CD4-positive, alpha-beta T cell treated with Interleukin-21 for 1 hour (primary cell): ENCODE results near the gene TCEANC2.
A peak's percentile ranks its signal among the peaks of the same experiment; 100 is the strongest.
"Not testable (repeated sequence)": the region's sequence is repeated elsewhere in the genome, so short reads cannot be mapped to it uniquely, and the experiment has no call there.

Source experiments
- DNase-seq: peaks from one replicate; pipeline ENCODE4 v3.0.0-alpha.2; 2020

The TCEANC2 gene

DNA sequence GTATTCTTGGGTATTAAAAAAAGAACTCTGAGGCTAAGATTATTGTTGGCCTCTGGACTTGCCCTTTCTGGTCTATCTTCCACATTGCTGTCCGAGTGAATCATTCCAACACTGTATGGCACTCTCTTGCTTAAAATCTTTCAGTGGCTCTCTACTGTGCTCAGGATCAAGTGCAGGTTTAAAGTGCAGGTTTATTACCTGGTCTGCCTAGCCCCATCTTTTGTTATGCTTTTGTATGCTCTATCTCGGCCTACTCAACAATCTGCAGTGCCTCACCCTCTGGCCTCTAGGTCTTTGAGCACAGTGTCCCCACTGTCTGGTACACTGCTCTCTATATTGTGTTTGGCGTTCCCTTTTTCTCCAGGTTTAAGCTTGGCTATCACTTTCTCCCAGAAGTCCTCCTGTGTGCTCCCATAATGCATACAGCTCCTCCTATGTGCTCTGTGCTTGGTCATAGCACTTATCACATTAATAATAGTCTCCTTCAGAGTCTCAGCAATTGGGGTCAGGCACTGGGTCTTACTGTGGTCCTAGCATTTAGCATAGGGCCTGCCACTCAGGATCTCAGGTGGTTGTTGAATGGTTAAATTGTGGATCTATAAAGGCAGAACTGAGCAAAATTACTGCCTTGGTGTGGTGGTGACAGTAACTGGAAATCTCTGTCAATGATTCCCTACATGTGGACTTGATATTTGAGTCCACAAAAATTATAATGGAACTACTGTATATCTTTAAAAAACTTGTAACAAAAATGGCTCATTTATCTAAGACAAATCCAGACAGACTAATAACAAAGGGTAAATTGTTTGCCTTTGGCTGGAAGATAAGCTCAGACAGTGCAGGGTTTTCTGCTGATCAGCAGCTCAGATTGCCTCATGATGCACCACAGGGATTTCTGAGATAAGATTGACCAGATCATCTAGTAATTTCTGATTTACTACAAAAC, 24.8 kb upstream of the TCEANC2 start:
- no peak for DNase-seq

DNA sequence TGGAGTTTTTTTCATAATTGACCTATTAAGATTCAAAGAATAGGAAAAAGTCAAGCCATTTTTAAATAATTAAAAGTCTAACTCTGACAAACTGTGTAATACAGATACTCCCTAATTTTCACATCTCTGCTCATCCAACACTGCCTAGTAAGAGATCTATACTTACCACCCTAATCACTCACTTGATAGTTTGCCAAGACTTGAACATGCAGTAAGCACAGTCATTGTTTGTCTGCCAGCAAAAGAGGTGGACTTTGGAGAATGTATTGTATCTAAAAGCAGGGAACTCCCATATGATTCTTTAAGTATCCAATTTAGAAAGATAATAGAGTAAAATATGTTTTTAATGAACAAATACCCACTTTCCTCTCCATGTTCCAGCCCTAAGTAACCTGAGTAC, 15.9 kb upstream of the TCEANC2 start:
- no peak for DNase-seq

DNA sequence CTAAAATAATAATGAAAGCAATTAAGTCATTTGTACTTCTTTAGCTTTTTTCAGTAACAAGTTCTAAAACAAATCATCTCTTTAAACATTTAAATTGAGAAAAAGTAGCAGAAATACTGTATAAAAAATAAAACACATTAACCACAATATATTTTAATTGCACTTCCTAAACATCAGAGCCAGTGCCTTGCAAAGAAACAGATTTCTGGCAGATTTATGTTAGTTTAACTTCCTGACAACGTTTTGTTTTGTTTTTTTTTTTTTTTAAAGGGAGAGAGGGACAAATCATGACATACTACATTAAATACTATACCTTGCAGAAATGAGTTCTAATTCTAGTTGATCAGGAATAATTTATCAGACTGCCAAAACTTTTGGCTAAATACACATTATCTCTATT, 11.6 kb upstream of the TCEANC2 start:
- DNase-seq: no peak

DNA sequence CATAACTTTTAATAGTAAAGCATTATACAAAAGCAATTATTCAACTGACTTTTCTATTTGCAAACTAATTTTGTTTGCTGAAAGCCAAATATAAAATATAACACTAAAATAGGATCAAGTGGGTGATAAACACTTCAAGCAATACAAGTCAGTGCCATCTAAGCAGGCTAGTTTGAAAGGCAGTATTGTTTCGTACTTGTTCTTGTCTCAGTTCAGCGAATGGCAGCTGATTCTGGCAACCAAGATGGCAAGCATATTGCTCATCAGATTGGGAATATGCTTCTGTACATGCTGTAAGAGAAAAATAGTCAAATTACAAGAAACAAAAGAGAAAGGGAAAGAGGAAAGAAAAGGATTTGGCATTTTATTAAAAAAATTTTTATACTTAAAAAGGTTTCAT, 7.9 kb upstream of the TCEANC2 start:
- no peak for DNase-seq

DNA sequence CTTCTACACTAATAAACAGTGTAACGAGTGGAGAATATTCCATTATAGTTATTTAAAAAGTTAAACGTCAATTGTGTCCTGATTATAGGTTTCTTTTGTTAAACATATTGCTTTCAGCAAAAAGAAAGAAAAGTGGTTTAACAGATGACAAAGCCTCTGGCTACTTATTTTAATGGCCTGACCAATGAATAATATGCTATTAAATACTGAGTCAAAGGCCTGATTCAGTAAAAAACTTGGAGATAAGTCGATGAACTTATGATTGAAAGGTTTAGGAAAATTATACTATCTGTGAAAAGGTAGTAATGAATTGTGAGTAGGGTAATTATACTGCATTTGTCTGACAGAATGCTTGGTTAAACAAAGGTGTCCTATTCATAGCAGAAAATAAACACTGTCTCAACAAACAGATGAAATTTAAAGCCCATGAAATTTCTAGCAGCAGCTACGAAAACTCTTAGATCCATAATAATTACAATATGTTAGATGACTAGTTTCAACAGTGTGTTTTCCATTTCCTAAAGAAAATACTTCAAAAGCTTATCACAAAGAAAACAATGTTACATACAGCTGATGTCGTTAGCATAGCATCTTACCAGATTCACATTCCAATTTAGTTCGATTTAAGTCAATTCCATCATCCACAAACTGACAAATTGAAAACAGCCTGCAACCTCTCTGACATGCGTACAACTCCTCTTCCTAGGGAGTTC, 6.6 kb upstream of the TCEANC2 start:
- DNase-seq: no peak

DNA sequence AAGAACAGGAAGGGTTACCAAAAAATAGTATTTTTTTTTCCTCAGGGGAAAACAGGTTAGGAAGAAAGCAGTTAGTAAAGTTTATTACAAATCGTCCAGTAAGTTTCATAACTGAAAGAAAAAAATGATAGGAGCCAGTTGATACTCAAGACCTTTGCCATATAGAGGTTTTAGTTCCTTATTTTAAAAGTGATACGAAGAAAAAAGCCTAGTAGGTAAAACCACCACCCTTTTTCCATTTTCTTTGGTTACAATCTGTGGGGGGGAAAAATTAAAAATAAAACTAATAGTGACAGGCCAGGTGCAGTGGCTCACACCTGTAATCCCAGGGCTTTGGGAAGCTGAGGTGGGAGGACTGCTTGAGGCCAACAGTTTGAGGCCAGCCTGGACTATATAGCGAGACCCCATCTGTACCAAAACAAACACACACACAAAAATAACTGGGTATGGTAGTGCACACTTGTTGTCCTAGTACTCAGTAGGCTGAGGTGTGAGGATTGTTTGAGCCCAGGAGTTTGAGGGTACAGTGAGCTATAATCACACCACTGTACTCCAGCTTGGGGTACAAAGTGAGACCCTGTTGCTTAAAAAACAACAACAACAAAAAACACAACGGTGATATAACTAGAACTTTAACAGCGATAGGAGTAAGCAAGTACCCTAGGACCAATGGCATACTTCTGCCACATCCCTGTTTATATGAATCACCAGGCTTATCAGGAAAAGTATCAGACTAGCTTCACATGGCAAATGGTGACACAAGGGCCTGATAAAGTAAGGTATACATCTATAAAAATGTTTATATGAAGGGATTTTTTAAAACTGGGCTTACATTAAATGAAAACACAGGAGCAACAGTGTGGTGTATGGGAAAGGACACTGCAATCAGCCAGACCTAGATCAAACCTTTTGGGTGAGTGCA, 5.8 kb upstream of the TCEANC2 start:
- no peak for DNase-seq

DNA sequence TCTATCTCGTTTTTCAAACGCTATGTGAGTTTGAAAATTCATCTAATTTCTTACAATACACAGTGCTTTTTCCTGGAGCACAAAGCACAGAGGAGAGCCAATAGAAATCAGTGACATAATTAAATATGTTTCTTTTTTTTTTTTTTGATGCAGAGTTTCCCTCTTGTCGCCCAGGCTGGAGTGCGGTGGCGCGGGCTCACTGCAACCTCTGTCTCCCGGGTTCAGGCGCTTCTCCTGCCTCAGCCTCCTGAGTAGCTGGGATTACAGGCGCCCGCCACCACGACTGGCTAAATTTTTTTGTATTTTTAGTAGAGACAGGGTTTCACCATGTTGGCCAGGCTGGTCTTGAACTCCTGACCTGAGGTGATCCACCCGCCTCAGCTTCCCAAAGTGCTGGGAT, 3.0 kb upstream of the TCEANC2 start:
- not testable (repeated sequence) for DNase-seq

DNA sequence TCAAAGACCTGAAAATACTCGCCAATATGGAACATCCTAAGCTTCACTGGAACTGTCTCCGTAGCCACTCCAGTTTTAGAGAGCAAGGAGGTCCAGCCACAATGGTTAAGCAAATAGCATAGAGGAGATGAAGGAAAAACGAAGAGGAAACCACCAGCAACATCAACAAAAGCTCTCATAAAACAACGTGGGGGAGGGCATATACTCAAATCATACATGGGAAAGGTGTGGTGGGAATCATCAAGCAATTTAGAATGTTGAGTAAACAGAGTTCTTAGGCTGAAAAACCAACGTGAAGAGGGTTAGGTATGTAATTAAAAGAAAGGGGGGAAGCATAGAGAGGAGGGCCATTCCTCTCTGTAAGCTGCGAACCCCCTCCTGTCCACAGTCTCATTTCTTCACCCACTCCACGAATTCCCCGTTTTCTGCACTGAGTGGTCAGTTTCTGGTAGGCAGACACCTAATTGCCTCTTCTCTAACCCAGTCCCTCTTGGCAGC, 1.4 kb upstream of the TCEANC2 start:
- DNase-seq: peak; percentile 9

DNA sequence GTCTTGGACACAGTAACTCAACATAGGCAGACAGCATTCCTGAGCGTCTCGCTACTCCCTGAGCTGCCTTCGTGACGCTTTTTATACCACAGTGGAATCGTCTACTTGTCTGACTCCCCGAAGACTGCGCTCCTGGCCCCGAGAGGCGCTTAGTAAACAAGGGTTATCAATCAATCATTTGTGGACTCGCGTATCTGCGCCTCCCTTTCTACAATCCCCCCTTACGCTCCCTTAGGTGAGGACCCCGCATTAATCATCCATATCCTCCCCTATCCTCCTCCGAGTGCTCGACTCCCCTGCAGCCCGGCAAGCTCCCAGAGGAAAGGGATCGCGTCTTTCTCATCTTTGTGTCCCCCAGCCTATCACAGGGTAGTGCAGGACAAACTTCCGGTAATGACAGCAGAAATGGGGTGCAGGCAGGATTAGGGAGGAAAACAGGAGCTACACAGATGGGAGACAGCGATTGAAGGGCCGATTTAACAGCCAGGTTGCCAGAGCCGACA, 926 bp upstream of the TCEANC2 start:
- peak; percentile 51 for DNase-seq

DNA sequence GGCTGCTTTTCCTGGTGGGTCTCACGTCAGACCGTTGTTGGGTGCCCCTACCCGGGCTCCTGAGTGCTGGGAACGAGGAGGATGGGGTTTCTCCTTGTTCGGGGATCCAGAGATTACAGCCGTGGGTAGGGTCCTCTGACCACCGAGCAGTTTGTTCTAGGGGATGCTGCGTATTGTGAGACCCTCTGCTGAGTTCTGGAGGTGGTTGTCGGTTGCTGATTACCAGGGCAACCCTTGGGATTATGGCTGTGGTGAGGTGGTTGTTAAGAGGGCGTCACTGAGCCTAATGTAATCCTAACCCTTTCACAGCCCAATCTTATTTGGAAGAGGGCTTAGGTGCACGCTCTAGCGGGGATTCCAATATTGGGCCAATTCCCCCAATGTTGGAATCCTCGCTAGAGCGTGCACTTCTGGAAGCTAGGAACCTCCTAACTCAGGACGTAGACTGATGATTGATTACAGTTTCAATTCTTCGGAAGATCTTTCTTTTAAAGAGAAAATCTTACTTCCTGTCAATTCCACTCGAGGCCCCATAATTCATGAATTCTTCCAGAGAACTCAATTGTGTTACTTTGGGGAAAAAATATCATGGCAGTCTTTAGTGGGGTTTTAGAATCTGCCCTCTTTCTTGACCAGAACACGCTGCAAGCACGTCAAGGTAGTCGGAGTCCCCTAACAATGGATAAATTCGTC, 483 bp downstream of the TCEANC2 start:
- peak; percentile 27 for DNase-seq

DNA sequence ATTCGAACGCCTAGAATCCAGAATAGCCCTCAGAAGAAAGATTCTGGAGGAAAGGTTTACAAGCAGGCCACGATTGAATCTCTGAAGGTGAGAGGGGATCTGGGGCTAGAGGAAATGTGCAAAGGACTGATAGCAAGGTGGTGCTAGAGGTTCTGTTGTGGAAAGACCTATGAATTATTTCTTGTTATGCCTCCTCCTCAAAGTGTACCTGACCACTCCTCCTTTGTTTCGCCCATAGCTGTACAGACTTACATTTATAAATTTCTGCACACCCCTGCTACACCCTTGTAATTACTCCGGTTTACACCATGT, 986 bp downstream of the TCEANC2 start:
- peak; percentile 10 for DNase-seq

DNA sequence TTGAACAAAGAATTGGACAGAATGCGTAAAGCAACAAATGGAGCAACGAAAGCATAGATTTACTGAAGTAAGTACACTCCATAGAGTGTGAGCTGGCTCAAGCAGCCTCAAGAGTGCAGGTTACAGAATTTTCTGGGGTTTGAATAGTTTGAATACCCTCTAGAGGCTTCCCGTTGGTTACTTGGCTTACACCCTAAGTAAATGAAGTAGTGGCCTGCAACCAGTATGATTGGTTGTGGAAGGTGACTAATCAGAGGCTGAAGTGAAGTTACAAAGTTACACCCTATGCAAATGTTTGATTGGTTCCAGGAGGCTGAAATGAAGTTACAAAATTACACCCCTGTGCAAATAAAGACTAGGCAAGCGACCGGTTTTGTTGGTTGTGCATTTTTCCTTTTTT, 10.9 kb downstream of the TCEANC2 start:
- no peak for DNase-seq

DNA sequence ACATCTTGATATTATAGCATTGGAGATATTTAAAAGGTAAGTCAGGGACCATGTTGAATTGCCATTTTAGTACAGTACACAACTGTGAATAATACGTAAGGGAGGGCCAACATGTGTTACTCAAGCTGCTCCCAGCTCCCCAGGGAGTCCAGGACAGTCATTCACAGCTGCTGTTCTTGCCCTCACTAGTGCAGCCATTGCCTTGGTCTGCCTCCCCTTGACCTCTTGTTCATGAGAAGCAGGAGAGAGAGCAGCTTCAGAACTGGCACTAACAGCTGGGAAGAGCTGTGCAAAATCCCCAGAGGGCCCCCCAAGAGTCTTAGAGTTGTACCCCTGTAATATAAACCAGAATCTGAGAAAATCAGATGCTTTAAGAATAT, 16.4 kb downstream of the TCEANC2 start:
- no peak for DNase-seq

DNA sequence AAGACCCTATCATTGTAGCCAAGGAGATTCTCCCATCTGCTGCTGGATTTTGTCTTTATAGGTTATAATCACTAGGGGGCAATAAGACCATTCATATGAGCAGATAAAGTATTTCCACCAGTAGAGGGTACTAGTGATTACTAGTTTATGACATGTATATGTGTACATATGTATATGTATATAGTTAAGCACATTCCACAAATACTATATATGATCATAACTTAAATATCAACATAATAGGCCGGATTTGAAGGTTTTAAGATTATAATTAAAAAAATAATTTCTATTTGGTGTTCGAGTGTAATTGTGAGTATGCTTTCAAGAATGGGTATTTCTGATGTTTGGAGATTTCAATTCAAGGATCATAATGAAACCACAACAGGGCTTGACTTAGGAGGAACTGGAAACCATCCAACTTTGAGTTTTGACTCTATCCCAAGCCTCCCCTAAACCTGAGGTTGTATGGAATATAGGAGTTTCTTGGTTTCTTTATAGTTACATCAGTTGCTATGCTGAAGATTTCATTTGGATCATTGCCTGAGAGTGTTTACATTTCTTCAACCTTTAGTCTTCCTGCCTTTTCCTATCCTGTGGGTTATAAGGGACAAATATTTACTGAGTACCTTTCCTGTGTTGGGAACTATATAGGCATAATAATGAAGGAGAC, 16.9 kb downstream of the TCEANC2 start:
- DNase-seq: peak; percentile 69

DNA sequence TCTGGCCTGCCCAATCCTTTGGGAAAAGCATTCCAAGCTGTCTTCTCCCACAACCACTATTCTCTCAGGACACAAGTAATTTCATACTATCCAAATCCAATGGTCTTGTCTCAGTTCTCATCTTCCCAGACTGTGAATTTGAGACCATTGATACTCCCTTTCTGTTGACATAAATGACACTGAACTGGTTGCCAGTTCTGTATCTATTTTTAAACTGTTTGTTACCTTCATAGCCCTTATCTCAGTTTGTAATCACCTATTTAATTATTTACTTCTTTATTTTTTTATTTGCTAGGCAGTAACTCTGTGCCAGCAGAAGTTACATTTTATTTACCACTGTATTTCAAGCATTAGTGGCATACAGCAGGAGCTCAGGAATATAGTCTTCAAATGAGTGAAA, 24.0 kb downstream of the TCEANC2 start:
- no peak for DNase-seq

DNA sequence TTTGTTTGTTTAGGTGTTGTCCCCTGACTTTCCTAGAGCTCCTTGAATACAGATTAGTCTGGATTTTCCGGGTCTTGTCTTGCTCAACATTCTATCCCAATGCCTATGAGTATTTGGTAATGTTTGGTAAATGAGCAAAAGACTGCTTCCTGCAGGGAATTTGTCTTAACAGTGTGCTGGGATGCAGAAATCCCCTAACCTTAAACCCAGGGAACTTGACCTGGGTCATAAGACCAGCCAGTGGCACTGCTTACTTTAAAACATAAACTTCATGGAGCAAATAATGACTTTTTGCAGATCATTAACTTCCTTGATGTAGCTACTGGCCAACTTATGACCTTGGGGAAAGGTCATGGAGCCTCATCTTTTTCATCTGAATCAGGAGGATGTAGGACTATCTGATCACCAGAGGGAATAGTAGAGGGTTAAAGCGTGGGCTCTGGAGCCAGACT, 27.2 kb downstream of the TCEANC2 start:
- no peak for DNase-seq

DNA sequence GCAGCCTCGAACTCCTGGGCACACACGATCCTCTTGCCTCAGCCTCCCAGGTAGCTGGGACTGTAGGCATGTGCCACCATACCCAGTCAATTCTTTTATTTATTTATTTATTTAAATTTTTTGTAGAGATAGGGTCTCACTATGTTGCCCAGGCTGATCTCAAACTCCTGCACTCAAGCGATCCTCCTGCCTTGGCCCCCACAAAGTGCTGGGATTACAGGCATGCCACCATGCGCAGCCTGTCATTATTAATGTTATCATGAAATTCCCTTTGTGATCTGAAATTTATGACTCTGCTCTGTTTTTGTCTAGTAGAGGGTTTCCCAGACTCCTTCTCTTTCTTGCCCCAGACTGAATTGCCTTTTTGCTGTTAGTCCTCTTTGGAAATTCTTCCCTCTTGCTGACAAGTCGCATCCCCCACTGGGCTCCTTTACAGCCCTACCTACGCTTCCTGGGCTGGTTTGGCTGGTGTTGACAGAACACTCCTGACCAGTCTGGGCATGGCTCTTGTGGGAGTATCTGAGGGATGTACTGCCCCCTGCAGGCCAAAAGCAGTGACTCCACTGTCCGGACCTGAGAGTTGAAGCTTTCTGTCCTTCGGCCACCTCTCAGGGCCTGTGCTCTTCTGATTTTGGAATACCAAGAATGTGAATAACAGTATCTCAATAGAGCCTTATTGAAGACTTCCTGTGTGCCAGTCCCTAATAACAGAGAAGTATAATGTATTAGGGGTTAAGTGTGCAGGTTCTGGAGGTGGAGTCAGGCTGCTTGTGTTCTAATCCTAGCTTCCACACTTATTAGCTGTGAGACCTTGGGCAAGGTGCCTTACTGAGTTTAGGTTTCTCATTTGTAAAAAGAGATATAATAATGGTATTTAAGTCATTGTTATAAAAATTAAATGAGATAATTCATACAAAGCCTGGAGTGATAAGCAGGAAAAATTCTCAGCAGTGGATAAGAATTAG, 28.2 kb downstream of the TCEANC2 start:
- DNase-seq: peak; percentile 62

DNA sequence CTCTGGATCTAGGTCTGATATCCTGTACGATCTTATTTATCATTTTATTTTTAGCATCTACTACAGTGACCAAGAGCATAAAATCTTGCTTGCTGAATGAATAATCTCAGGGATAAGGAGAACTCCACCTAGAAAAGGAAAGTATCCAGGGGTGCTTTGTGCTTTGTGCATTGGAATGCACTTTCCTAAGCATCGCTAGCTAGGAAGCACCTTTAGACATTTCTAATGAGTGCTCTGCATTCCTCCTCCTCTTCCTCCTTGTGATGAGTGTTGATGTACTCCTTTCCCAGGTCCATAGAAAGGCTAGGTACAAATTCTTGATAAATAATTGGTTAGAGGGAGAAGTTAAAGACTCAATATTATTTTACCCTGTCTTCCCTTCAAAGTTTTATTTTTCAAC, 31.4 kb downstream of the TCEANC2 start:
- DNase-seq: no peak

DNA sequence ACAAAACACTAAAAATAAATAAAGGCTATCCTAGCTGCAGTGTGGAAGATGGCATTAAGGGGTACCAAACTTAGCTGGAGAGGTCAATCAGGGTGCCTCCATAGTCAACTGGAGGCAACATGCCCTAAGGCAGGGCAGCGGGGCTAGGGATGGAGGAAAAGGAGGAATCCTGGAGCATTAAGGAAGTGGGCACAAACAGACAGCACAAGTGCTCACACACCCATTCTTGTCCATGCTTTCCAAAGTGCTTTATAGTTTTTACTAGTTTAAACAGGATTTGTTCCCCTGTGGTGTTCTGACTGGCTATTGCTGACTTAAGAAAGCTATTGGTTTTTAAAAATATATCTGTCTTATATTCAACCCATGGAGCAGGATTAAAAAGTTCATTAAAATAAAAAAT, 33.3 kb downstream of the TCEANC2 start:
- DNase-seq: no peak

DNA sequence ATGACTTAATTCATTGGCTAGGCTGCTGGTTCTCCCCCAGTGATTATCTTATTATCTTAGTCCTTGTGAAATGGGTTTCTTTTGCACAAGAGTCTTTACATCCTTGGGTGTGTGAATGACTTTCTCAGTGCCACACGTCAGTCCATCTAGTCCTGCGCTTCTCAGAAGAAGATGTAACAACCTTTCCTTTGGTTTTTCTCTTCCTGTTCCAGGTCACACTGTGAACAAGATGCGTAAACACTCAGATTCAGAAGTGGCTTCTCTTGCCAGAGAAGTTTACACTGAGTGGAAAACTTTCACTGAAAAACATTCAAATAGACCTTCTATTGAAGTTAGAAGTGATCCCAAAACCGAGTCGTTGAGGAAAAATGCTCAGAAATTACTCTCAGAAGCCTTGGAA, 35.0 kb downstream of the TCEANC2 start:
- DNase-seq: no peak
